ENCODE data around the gene AP2S1.

Gene AP2S1

GRCh38 chr19:46797881-46798280 is 52.8 kb downstream of the AP2S1 start:
- no peak for DNase-seq

DNA sequence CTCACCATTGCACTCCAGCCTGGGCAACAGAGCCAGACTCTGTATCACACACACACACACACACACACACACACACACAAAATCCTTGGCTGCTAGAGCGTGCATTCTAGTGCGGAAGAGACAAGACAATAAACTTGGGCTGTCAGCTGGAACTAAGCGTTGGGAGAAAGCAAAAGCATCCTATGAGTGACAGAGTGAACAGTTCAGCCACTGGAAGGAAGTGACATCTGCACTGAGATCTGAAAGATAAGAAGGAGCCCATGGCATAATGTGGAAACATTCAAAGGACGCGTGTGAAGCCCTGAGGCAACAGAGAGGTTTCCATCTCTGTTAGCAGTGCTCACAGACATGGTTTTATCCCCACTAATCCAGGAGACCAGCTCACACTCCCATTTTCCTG is 58.7 kb downstream of the AP2S1 start:
- DNase-seq, result no peak

GRCh38 chr19:46789371-46789770 is 61.3 kb downstream of the AP2S1 start:
- no peak for DNase-seq

- no peak for DNase-seq
These were observed 61.7 kb downstream of the AP2S1 start for GRCh38 chr19:46788968-46789338.

DNA sequence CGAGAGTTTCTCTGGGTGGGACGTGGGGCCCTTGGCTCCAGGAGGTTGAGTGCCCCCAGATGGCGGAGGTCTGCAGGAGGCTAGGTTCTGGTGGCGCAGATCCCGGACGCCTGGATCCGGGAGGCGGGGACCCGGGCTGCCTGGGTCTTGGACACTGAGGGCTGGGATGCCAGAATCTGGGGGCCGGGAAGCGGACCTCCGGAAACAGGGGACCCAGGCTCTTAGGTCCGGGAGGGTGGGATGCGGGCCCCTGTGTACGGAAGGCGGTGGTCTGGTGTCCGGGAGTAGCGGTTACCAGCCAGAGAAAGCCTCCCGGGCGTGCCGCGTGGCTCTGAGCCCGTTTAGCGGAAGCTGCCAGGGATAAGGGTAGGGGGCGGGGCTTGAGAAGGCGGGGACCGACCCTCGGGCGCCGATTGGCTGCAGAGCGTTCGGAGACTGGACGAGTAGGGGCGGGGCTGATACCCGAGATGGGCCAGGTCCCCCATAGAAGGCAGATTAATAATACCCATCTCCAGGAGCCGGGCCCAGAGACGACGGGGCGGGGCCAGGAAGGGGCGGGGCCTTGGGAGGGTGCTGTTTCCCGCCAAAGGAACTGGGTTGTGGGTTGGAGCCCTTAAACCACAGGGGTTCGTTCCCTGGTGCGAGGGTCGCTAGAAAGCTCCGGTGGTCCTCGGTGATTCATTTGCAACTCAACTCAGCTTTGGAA is 62.2 kb downstream of the AP2S1 start, which contains the start of gene SLC1A5:
Gene SLC1A5 (minus strand): TSS at position 333 of the 706 bp plus-strand sequence. CDS start 629 bp downstream, outside the sequence.
- peak; percentile 95 to 97 for DNase-seq

Measured in SHP77 (cell line).